Measurements from ENCODE around the gene SLC25A33. TPM values are rescaled to one million over a fixed set of nuclear protein-coding genes. Genes with fewer than 3 reads are reported as not detected.
"Not testable (repeated sequence)": the region's sequence is repeated elsewhere in the genome, so short reads cannot be mapped to it uniquely, and the experiment has no call there.

The SLC25A33 gene
- total RNA-seq, 1 donor from 2014 or later = 4.5 TPM

DNA sequence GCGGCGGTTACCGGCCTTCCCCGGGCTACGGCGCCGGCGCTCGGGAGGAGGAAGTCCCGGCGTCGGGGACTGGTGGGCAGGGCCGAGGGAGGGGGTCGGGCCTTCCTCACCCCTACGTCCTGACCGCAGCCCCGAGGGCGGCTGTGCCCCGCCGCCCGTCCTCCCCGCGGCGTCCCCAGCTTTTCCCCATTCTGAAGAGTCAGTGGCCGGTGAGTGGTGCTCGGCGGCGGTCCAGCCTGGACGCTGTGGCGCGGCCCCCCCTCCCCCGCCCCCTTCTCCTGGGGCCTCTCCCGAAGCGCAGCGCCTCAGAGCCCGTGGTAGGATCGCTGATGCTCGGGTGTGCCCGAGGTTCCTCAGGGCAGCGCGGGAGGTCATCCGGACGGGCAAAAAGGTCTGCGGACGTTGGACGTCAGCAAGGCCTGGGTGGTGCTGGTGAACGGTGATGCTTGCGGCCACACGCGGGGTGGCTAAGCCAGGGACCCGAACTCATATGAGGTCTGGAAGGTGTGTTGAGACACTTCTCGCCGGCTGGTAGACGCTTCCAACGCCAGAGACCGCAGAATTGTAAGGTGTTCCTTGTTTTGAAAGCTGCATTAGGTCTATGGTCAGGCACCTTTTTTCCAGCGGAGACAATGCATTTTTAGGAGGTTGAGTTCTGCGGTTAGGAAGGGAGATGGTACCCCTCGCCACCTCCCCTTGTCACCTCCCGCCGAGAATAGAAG is 725 bp downstream of the SLC25A33 start:
- DNase-seq = no peak

DNA sequence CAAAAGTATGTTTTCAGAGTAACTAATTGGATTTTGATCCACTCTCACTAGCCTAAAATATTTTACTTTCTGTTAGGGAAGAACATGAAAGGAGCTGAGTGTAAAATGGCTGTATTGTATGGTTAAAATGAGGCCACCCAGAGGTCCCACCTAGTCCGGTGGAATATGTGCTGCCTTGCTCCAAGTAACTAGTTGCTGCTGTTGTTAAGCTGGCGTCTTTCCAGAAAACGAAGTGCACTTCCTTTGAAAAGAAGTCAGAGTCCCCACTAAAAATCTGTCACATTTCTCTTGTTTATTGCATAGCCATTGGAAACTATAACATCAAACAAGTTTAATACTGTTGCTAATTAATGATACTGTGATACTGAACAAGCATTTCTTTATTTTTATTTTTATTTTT is 3.2 kb downstream of the SLC25A33 start:
- DNase-seq = peak; percentile 9

DNA sequence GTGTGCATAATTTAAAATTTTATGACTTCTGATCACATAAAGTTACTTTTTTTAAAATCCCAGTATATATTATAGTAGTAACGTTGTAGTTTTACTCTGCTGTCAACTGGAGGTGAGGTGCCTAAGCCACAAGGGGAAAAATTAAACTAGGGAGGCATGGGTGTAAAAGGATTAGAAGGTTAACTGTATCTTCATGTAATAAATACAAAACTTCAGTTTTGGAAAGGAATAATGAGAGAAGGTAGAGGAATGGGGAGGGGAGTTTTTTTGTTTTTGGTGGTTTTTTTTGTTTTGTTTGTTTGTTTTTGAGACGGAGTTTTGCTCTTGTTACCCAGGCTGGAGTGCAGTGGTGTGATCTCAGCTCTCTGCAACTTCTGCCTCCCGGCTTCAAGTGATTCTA is 5.7 kb downstream of the SLC25A33 start:
- DNase-seq = no peak

DNA sequence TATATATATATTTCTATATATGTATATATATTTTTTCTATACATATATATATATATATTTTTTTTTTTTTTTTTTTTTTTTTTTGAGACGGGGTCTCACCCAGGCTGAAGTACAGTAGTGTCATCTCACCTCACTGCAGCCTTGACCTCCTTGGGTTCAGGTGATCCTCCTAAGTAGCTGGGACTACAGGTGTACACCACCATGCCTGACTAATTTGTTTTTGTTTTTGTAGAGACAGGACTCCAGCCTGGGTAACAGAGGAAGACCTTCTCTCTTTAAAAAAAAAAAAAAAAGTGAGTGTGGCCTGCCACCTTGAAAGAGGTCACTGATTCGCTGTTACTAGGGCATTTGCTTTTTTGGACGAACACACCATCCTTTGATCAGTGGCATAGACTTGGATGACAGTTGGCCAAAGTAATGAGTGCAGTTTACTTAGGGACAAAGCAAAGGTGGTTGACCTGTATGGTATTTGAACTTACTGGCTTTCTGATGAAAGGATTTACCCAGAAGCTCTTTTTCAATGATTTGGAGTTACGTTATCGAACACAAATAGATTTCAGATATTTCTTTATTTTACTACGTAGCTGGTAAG is 10.8 kb downstream of the SLC25A33 start:
- DNase-seq = no peak

DNA sequence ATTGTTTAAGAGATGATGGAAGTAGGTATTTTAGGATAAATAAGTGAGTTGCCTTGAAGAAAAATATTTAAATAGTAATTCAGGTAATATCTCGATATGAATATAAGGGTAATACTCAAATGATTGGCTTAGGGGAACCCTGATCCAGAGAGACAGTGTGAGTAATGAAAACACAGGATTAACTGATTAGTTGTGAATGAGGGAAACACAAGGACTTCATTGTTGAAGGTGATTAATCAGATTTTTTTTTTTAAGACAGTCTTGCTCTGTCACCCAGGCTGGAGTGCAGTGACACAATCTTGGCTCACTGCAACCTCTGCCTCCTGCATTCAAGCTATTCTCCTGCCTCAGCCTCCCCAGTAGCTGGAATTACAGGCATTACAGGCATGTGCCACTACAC is 12.7 kb downstream of the SLC25A33 start:
- no peak for DNase-seq

DNA sequence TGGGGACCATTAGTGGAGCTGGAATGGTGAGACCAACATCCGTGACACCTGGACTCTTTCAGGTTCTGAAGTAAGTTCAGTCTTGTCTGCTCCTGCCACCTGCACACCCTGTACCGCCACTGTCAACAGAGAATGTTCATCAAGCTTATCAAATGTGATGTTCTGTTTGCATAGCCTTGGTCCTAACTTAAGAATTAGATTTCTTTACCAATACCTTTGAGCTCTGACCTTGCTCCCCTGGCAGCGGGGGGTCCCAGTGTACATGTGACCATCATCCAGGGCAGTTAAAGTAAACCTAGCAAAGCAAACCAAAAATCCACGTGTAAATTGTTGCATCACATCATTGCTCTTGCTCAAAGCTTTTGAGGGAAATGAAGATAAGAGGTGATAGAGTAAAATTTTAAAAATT is 14.5 kb downstream of the SLC25A33 start:
- DNase-seq = no peak

DNA sequence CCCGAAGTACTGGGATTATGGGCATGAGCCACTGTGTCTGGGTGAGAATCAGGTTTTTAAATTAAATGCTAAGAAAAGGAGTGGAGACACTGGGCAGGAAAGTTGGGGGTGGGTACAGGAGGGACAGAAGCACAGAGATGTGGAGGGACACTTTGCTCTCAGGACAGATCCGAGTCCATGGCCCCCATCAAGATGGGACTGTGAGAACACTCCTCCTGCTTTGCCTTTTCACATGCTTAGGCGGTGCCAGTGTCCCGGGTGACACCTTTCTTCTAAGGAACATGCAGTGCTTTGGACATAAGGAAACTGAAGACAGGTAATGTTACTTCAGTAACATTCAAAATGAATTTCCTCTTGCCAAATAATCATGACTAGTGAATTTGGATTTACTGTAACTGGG is 16.7 kb downstream of the SLC25A33 start:
- no peak for DNase-seq

DNA sequence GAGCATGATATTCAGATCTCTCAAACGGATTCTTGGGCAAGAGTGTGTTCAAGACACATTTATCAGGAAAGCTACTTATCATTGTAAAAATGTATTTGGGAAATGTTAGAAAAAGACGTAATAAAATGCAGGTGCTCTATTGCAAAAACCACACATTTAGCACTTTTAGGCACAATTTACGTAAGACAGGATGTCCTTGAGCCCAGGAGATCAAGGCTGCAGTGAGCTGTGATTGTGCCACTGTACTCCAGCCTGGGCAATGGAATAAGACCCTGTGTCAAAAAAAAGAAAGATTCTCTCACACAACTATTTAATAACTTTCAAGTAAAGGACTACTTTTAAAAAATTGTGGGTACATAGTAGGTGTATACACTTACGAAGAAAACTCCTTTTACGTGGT is 18.4 kb downstream of the SLC25A33 start:
- no peak for DNase-seq

DNA sequence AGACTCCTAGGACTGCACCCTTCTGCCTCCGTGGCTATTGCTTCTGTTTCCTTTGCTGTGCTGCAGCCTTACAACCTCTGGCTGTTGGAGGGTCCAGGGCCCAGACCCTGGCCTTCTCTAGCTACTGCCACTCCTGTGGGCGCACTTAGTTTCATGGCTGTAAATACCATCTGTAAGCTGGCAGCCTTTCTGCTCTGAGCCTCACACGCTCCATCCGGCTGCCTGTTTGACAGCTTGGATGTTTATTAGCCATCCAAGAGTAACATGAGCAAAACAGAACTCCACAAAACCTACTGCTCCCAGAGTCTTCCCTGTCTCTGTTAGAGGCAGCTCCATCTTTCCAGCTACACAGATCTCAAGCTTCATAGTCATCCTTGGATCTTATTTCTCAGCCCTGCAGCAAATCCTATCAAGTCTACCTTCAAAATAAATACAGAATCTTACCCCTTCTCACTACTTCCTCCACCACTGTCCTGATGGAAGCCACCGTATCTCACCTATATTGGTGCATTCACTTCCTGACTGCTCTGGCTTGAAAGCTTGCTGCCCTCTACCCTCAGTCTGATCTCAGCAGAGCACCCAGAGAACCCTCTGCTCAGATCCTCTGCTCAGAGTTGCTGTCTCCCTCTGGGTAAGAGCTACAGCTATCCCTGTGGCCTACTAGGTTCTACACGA is 19.1 kb downstream of the SLC25A33 start:
- DNase-seq = no peak

DNA sequence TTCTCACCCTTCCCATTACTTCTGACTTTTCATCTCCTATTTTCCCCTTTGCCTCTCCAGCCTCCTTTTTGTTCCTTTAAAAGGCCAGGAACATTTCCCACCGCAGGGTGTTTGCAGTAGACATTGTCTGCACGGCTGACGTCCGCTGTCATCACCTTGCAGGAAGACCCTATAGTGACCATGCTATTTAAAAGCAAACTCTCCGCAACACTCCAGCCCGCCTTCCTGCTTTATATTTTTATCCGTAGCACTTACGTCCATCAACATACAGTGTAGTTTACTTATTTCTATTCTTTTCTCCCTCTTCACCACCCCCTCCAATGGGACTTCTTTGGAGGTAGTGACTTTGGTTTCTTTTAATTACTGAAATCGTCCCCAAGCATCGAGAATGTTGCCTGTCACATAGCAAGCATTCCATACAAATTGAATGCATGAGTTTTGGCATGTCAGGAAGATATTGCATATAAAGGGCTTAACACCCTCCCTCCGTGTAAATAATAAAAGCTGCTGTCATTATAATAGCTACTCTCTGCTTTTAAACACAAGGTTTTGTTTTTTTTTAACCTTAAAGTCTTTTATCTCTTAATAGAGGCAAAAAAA is 19.8 kb downstream of the SLC25A33 start:
- peak; percentile 11 for DNase-seq

DNA sequence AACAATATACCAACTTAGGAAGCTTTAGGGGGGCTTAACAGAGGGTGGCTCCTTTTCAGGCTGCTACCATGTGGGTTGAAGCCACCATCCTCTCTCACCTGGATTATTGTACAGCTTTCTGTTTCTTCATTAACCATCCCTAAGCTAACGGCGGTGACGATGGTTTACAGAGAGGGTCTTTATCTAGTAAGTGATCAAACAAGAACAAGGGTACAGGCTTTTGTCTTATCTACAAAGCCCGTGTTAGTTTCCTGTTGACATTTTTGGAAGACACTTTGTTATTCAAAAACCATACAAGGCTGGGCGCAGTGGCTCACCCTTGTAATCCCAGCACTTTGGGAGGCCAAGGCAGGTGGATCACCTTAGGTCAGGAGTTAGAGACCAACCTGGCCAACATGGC is 20.4 kb downstream of the SLC25A33 start:
- DNase-seq = no peak

DNA sequence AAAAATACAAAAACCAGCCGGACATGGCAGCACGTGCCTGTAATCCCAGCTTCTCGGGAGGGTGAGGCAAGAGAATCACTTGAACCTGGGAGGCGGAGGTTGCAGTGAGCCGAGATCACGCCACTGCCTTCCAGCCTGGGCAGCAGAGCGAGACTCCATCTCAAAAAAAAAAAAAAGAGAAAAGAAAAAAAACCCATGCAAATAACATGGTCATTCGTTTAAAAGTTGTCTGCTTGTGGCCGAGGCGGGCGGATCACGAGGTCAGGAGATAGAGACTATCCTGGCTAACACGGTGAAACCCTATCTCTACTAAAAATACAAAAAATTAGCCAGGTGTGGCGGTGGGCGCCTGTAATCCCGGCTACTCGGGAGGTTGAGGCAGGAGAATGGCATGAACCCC is 20.8 kb downstream of the SLC25A33 start:
- not testable (repeated sequence) for DNase-seq

DNA sequence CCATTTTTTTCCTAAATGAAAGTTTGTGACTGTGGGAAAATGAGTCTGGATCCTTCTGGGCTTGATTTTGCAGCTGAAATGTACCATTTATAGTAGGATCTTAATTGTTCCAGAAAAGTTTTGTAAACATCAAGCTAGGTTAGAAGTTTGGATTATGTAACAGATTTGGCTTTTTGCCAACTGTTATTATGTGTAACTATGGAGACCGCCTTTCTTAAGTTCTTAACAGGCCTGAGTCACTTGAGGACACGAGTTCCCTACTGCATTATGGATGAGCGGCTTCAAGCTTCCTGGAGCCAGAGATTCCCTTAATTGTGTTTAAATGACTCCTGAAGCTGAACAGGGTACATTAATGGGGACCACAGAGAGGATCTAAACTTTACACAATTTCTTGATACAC is 22.2 kb downstream of the SLC25A33 start:
- DNase-seq = no peak

DNA sequence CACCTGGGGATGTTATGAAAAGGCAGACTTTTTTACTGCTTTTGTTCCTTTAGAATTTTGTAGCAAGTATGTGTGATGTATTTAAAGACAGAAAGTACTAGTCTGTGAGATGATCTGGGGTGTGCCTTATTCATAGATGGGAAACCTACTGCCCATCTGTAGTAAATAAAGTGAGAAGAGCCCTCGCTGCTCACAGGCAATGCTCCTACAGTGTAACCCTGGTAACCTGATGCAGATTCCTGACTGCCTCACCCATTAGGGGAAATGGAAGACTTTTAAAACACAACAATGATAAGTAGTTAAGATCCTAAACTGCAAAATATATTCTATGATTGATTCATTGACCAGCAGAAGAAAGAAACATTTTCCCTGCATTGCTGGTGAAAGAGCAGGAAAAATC is 30.0 kb downstream of the SLC25A33 start:
- DNase-seq = no peak

DNA sequence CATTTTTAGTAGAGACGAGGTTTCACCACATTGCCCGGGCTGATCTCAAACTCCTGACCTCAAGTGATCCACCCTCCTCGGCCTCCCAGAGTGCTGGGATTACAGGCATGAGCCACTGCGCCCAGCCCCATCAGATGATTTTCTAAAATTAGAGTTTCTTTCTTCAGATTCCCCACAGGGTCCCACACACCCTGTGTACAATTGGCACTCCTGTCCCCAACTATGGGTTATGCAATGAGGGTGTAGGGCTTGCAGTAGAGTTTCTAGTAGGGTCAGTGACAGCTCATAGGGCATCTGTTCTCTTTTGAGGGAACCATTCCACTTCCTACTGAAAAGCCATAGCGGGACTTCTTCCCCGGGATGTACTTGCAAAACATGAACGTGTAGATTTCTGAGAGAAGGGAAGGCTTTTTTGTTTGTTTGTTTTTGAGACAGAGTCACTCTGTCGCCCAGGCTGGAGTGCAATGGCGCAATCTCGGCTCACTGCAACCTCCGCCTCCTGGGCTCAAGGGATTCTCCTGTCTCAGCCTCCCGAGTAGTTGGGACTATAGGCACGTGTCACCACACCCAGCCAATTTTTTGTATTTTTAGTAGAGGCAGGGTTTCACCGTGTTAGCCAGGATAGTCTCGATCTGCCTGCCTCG is 31.7 kb downstream of the SLC25A33 start:
- not testable (repeated sequence) for DNase-seq

DNA sequence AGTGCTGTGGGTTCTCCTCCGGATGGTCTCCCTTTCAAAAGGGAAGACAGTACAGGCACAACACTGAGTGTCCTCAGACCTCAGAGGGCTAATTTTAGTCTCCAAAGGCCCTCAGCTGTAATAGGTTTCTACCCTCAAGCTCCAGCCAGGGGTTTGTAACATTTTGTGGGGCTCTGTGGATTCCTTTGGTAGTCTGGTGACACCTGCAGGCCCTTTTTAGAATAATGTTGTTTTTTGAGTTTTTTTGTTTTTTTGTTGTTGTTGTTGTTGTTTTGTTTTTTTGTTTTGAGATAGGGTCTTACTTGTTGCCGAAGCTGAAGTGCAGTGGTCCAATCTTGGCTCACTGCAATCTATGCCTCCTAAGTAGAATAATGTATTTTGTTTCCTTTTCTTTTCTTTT is 34.5 kb downstream of the SLC25A33 start:
- DNase-seq = no peak

DNA sequence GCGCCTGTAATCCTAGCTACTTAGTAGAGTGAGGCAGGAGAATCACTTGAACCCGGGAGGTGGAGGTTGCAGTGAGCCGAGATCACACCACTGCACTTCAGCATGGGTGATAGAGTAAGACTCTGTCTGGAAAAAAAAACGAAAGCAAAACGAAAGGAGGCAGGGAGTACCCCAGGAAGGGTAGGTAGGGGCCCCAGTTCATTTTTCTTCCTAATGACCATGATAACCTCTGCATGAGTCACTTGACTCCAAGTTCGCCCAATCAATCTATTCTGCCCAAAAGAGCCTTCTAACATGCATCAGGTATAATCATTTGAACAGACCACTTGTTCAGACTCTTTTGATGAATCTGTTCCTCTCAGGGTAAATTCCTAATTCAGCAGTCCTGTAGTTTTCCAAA is 36.2 kb downstream of the SLC25A33 start:
- DNase-seq = no peak

DNA sequence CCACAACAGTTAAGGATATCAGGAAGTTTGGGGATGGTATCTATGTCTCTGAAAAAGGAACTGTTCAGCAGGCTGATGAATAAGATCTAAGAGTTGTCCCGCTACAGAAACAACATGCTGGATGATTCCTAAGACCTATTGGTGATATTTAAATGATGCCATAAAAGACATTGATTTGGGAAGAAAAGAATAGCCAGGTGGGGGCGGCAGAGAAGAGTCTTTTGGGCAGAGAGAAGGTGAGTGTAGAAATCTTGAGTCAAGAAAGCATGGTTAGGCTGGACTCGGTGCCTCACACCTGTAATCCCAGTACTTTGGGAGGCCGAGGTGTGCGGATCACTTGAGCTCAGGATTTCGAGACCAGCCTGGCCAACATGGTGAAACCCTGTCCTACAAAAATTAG is 37.6 kb downstream of the SLC25A33 start:
- DNase-seq = no peak

DNA sequence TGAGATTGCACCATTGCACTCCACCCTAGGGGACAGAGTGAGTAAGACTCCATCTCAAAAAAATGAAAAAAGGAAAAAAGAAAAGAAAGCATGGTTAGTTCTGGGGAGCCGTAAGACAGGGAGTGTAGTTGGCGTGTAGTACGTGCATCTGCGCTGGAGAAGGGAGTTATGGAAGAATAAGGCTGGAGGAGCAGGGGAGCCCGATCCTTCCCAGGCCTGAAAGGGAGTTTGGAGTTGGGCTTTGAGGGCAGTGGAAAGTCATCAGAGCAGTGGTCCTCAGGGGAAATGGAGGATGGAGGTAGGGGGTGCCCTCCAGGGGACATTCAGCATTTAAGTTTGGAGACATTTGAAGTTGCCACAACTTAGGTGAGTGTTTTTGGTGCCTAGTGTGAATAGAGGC is 38.2 kb downstream of the SLC25A33 start:
- no peak for DNase-seq

DNA sequence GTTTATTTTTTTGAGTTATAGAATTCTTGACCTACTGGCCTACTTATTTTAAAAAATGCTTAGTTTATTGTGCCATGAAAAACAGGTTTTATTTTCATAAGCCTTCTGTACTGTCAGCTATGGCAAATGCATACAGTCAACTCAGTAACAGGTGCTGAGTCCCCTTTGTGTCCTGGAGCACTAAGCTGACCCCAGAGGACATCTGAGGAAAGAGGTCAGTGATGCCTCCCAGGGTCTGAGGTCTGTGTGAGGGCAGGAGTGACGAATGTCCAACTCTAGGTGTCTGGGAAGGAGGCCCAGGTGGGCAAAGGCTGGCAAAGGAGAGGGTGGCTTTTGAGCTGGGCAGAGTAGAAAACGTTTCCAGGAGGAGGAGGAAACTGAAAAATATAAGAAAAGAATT is 41.7 kb downstream of the SLC25A33 start:
- no peak for DNase-seq

DNA sequence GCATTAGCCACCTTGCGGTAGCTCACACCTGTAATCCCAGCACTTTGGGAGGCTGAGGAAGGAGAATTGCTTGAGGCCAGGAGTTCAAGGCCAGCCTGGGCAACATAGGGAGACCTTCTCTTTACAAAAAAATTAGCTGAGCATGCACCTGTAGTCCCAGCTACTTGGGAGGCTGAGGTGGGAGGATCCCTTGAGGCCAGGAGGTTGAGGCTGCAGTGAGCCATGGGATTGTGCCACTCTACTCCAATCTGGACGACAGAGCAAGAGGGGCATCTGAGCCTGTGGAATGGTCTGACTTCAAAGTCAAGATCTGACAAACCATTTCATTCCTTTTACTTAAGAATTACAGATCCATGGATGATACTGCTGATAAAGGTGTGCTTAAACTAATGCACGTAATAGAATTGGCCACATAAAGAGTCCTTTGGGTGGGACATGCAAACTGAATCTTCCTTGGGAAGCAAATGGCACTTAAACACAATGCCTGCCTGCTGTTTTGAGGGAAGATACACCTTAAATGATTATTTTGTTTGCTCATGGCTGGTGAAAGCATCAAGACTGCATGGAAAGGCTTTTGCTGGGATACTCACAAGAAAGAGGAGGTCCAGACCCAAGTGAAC is 47.0 kb downstream of the SLC25A33 start:
- DNase-seq = no peak

DNA sequence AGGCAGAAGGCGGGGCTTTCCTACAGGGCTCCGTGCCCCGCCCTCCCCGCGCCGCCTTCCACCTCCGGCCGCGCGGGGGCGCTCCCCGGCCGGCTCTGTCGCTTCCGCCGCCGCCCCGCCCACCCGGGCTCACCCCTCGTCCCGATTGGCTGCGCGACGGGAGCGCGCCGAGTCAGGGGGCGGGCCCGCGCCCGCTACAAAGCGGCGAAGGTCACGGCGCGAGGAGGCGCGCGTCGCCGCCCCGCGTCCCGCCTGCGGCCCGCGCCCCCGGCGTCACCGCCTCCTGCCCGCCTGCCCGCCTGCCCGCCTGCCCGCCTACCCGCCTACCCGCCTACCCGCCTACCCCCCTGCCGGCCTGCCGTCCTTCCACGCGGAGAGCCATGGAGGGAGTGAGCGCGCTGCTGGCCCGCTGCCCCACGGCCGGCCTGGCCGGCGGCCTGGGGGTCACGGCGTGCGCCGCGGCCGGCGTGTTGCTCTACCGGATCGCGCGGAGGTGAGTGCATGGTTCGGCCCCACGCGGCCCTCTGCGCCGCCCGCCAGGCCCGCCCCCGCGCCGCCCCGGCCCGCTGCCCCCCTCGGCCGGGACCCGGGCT is 49.4 kb downstream of the SLC25A33 start, which contains the start of gene TMEM201:
Gene TMEM201 (plus strand): TSS at position 361 of the 593 bp plus-strand sequence. CDS start 20 bp downstream, at position 381.
- DNase-seq = peak; percentile 90
